A549 treated with dexamethasone at 1 μM for 4 hours (cell line): ENCODE data around the gene ZNF638. TPM values are rescaled to one million over a fixed set of nuclear protein-coding genes. Genes with fewer than 3 reads are reported as not detected.

Experiments used
- total RNA-seq: library from RNA; stranded (reverse); fragments of 200-300 nt; extraction: Qiagen RNA extraction; gene quantifications from 5 replicates; pipeline ENCODE4 v1.2.3, GENCODE V29; 2022

The ZNF638 gene, protein sequence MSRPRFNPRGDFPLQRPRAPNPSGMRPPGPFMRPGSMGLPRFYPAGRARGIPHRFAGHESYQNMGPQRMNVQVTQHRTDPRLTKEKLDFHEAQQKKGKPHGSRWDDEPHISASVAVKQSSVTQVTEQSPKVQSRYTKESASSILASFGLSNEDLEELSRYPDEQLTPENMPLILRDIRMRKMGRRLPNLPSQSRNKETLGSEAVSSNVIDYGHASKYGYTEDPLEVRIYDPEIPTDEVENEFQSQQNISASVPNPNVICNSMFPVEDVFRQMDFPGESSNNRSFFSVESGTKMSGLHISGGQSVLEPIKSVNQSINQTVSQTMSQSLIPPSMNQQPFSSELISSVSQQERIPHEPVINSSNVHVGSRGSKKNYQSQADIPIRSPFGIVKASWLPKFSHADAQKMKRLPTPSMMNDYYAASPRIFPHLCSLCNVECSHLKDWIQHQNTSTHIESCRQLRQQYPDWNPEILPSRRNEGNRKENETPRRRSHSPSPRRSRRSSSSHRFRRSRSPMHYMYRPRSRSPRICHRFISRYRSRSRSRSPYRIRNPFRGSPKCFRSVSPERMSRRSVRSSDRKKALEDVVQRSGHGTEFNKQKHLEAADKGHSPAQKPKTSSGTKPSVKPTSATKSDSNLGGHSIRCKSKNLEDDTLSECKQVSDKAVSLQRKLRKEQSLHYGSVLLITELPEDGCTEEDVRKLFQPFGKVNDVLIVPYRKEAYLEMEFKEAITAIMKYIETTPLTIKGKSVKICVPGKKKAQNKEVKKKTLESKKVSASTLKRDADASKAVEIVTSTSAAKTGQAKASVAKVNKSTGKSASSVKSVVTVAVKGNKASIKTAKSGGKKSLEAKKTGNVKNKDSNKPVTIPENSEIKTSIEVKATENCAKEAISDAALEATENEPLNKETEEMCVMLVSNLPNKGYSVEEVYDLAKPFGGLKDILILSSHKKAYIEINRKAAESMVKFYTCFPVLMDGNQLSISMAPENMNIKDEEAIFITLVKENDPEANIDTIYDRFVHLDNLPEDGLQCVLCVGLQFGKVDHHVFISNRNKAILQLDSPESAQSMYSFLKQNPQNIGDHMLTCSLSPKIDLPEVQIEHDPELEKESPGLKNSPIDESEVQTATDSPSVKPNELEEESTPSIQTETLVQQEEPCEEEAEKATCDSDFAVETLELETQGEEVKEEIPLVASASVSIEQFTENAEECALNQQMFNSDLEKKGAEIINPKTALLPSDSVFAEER (N-terminal part only)
- 62.3 to 72.8 TPM (median 66.6 TPM) in 5 replicates for total RNA-seq

DNA sequence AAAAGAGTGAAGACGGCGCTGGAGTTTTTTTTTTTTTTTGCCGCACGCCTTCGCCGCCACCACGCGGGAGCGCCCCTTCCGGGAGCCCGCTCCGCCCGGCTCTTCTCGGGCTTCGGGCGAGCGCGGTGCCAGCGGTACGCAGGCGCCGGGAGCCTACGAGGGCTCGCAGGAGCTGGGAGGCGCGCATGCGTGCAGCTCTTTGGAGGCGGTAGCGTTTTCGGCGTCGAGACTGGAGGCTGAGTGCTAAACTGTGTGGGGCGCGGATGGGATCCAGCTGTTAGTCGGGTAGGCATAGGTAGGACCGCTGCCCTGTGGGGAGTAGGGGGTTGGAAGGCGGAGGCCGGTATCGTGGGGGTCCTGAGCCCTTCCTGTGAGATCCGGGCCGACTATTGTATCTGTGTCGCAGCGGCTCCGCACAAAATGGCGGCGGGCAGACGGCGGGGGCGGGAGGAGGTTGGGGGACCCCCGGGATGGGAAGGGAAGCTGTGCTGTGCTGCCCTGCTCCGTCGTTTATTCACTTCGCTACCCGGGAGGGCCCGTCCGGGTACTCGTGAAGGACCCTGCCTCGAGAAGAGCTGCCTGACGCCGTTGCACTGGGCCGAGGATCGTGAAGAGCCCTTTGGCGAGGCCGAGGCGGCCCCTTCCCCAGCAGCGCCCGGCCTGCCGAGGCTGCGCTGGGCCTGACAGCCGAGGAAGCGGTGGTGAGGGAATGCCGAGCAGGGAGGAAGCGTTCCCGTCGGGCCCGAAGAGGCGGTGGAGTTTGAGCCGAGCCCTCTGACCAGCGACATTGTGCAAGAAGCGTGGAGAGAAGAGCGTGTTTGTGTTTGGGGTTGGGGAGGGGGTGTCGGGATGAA is at the start of gene ZNF638:
Gene ZNF638 (plus strand): TSS at position 202 of the 854 bp plus-strand sequence. CDS start 17,173 bp downstream, outside the sequence.

DNA sequence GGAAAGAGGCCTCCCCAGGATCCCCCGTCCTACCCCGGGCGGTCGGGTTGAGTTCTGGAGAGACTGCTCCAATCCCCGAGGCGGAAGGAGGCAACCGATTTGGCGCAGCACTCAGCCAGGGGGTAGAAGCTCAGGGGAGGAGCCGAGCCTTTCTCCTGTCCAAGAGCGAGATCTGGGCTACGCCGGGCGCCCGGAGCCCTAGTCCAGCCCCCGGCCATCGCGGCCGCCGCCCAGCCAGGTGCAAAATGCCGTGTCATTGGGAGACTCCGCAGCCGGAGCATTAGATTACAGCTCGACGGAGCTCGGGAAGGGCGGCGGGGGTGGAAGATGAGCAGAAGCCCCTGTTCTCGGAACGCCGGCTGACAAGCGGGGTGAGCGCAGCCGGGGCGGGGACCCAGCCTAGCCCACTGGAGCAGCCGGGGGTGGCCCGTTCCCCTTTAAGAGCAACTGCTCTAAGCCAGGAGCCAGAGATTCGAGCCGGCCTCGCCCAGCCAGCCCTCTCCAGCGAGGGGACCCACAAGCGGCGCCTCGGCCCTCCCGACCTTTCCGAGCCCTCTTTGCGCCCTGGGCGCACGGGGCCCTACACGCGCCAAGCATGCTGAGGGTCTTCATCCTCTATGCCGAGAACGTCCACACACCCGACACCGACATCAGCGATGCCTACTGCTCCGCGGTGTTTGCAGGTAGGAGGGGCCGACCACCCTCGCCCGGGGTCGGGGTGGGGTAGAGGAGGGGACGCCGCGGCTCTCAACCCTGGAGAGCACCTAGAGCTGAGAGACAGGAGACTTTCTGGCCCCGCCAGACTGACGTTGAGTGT is 122.0 kb downstream of the ZNF638 start, which contains the start of gene DYSF:
Gene DYSF (plus strand): TSS at position 158 of the 817 bp plus-strand sequence.

Other genes with a start within 250 kb of the ZNF638 start
- 10.1 to 11.9 TPM (median 10.9 TPM) in 5 replicates for gene MCEE, start 201.6 kb upstream of the ZNF638 start, total RNA-seq
- gene MPHOSPH10, start 201.1 kb upstream of the ZNF638 start, total RNA-seq: 40.5 to 45.6 TPM (median 42.6 TPM) in 5 replicates
- 0.24 to 0.33 TPM (median 0.30 TPM) in 5 replicates for gene PAIP2B, start 104.7 kb upstream of the ZNF638 start, total RNA-seq
- 0.62 to 0.93 TPM (median 0.75 TPM) in 5 replicates for gene DYSF, start 121.8 kb downstream of the ZNF638 start, total RNA-seq